Uterus (tissue), 2 donors: ENCODE results near the gene ATP5MK.

ENCODE experiments used
- CTCF ChIP-seq, 4 experiments: fragments of 200-600 bp in 2 of 4; fragments of 450-650 bp in 2 of 4; sonication (generic) in 2 of 4; IDR thresholded peaks; one replicate each; pipeline ENCODE4 v1.5.1; 2016 to 2019; ENCODE audit warnings: antibody characterized with exemption in 4 of 4, mild to moderate bottlenecking in 2 of 4, moderate library complexity in 1 of 4
- POLR2A ChIP-seq, 2 donors: fragments of 450-650 bp; IDR thresholded peaks; one replicate each; pipeline ENCODE4 v1.6.1; 2016; ENCODE audit warnings: antibody characterized with exemption in 2 of 2, mild to moderate bottlenecking in 1 of 2, moderate library complexity in 1 of 2

- TF ChIP-seq CTCF (IDR thresholded peaks at IDR 0.05): no peak
- no peak for TF ChIP-seq POLR2A (IDR thresholded peaks at IDR 0.05)
Measured at GRCh38 chr10:103353281-103353680, 43.0 kb downstream of the ATP5MK start.
